GM03348 (cell line): ENCODE measurements around the gene TIMELESS.
"Not testable (repeated sequence)": the region's sequence is repeated elsewhere in the genome, so short reads cannot be mapped to it uniquely, and the experiment has no call there.

Experiments
- DNase-seq: peaks from one replicate; pipeline ENCODE4 v3.0.0; 2012; ENCODE audit warnings: low spot score

The TIMELESS gene, protein sequence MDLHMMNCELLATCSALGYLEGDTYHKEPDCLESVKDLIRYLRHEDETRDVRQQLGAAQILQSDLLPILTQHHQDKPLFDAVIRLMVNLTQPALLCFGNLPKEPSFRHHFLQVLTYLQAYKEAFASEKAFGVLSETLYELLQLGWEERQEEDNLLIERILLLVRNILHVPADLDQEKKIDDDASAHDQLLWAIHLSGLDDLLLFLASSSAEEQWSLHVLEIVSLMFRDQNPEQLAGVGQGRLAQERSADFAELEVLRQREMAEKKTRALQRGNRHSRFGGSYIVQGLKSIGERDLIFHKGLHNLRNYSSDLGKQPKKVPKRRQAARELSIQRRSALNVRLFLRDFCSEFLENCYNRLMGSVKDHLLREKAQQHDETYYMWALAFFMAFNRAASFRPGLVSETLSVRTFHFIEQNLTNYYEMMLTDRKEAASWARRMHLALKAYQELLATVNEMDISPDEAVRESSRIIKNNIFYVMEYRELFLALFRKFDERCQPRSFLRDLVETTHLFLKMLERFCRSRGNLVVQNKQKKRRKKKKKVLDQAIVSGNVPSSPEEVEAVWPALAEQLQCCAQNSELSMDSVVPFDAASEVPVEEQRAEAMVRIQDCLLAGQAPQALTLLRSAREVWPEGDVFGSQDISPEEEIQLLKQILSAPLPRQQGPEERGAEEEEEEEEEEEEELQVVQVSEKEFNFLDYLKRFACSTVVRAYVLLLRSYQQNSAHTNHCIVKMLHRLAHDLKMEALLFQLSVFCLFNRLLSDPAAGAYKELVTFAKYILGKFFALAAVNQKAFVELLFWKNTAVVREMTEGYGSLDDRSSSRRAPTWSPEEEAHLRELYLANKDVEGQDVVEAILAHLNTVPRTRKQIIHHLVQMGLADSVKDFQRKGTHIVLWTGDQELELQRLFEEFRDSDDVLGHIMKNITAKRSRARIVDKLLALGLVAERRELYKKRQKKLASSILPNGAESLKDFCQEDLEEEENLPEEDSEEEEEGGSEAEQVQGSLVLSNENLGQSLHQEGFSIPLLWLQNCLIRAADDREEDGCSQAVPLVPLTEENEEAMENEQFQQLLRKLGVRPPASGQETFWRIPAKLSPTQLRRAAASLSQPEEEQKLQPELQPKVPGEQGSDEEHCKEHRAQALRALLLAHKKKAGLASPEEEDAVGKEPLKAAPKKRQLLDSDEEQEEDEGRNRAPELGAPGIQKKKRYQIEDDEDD

GRCh38 chr12:56448860-56449621 is at the start of gene TIMELESS:
TSS of gene TIMELESS (minus strand) at chr12:56449426. CDS start at chr12:56434170, 15,256 bp downstream.
- peak; percentile 98 for DNase-seq

- not testable (repeated sequence) for DNase-seq
Observed at GRCh38 chr12:56498126-56498902, 49.1 kb upstream of the TIMELESS start.

GRCh38 chr12:56496704-56497103 is 47.5 kb upstream of the TIMELESS start:
- peak; percentile 21 for DNase-seq

- DNase-seq = not testable (repeated sequence)
Observed at GRCh38 chr12:56494481-56494880, 45.3 kb upstream of the TIMELESS start.

DNA sequence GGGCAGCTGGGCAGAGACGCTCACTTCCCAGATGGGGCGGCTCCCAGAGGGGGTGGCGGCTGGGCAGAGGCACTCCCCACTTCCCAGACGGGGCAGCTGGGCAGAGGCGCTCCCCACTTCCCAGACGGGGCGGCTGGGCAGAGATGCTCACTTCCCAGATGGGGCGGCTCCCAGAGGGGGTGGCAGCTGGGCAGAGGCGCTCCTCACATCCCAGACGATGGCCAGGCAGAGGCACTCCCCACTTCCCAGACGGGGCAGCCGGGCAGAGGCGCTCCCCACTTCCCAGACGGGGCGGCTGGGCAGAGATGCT is 44.8 kb upstream of the TIMELESS start:
- DNase-seq = not testable (repeated sequence)

DNA sequence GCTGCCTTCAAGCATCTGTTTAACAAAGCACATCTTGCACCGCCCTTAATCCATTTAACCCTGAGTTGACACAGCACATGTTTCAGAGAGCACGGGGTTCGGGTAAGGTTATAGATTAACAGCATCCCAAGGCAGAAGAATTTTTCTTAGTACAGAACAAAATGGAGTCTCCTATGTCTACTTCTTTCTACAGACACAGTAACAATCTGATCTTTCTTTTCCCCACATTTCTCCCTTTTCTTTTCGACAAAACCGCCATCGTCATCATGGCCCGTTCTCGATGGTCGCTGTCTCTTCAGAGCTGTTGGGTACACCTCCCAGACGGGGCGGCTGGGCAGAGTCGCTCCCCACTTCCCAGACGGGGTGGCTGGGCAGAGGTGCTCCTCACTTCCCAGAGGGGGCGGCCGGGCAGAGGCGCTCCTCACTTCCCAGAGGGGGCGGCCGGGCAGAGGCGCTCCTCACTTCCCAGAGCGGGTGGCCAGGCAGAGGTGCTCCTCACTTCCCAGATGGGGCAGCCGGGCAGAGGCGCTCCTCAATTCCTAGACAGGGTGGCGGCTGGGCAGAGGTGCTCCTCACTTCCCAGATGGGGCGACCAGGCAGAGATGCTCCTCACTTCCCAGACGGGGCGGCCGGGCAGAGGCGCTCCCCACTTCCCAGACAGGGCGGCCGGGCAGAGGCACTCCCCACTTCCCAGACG is 44.3 kb upstream of the TIMELESS start:
- not testable (repeated sequence) for DNase-seq

DNA sequence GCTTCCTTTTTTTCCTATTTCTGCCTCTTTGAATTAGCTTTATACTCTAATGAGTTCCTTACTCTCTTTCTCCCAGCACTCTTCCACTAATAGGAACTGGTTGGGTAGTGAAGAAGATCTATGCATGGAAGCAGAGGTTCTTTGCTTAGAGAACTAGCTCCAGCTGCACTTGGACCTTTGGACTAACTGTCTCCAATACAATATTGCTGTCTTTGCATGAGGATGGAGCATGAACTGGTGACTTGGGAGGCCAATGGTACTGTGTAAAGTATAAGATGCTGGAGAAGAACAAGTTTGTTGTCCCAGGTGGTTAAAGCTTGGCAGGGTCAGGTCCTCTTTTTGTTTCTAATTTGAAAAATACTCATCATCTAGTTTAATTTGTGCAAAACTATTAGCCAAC is 41.1 kb upstream of the TIMELESS start:
- no peak for DNase-seq

GRCh38 chr12:56488041-56488955 is 39.1 kb upstream of the TIMELESS start, which contains the start of gene GLS2:
TSS of gene GLS2 (minus strand) at chr12:56488161. CDS start at chr12:56488118, 43 bp downstream.
- peak; percentile 95 for DNase-seq

- peak; percentile 20 for DNase-seq
Observed at GRCh38 chr12:56487448-56488040, 38.3 kb upstream of the TIMELESS start.

DNA sequence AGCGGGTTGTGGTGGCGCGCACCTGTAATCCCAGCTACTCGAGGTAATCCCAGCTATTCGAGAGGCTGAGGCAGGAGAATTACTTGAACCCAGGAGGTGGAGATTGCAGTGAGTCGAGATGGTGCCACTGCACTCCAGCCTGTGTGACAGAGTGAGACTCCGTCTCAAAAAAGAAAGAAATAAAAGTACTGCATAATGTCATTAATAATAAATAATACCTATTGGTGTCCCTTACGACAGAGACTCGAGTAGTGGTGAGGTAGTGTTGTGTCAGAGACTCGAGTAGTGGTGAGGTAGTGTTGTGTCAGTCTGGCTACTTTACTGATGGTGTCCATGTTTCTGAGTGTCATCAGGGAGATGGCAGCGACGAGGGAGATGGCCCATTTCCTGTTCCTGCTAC is 37.5 kb upstream of the TIMELESS start:
- no peak for DNase-seq

DNA sequence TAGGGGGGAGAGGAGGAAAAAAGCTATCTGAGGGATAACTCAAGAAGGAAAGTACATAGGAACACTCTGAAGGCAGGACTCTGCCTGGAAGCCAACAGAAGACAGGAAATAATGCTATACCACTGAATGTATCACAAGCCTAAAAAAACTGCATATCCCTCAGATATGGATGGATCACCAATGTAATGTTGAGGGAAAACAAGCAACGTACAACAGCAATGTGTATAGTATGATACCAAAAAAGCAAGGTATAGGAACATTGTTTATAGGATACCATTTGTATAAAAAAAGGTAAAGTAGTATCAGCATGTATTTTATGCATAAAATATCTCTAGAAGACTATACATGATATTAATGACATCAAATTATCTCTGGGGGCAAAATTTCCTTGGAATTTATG is 35.3 kb upstream of the TIMELESS start:
- DNase-seq = no peak

GRCh38 chr12:56479625-56480024 is 30.4 kb upstream of the TIMELESS start:
- DNase-seq = no peak

- DNase-seq = no peak
Observed at GRCh38 chr12:56477521-56478225, 28.4 kb upstream of the TIMELESS start.

DNA sequence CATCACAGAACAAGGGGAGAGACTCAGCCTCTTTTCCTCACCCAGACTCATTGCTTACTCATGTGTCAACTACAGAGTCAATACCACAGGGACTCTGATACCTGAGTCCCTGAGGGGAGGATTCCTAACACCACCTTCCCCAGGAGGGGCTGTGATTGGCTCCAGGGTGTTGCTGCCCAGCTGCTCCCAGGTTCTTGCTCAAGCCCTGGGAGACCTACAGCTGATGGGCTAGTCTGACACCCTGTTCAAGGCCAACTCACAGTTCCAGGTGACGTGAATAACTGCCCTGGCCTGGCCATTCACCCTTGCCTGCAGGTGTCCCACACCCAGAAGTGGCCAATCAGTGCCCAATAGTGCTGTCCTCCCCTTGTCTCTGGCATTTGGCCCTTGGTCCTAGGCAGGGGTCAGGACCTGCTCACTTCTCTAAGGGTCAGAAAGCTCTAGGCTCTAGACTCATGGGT is 27.8 kb upstream of the TIMELESS start:
- DNase-seq = no peak

DNA sequence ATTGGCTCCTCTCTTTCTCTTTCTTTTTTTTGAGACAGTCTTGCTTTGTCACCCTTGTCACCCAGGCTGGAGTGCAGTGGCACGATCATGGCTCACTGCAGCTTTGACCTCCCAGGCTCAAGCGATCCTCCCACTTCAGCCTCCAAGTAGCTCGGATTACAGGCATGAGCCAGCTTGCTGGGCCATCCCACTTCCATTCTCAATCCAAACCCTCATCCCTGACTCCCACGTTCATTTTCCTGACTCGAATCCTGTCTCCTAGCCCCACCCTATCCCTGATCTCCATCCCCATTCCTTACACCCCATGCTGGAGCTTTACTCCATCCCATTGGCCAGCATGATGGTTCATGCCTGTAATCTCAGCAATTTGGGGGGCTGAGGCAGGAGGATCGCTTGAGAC is 26.9 kb upstream of the TIMELESS start:
- DNase-seq = no peak

- no peak for DNase-seq
Observed at GRCh38 chr12:56474389-56474788, 25.2 kb upstream of the TIMELESS start.

- peak; percentile 25 for DNase-seq
Observed at GRCh38 chr12:56469007-56469930, 20.0 kb upstream of the TIMELESS start.
